NCI-H2227 (cell line): ENCODE data around the gene KIF16B.

Experiments used
- DNase-seq: peaks from one replicate; lab custom pipeline; 2025; ENCODE audit not compliant: unreplicated experiment; lab: John Stamatoyannopoulos, UW

Gene KIF16B

DNA sequence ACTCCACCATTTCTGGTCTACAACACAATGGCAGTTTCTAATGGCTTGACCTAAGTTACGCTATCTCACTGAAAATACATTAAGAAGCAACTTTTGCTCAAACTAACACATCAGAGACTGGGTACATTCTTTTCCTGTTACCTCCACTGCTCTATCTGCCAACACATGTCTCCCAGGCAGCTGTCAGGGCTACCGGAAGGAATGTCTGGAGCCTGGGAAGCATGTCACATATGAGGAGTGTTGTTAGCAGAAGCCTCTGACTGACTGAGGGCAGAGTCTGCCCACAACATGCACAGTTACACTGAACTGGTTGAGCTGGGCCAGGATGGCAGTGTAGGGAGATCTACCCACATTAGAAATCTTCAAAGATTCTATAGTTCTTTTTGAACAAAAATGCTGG, 264.5 kb downstream of the KIF16B start:
- DNase-seq: no peak

DNA sequence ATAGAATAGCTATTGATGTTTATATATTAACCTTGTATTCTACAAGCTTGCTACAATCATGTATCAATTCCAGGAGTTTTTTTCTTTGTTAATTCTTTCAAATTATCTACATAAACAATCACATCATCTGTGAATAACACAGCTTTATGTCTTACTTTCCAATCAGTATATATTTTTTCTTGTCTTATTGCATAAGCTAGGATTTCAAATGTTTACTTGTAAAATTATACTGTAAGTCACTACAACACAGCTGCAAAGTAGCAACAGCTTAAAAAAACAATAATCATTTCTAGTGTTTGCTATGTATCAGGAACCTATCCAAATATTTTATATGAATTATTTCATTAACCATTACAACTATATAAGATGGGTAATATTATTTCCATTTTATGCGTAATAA, 270.4 kb downstream of the KIF16B start:
- no peak for DNase-seq

DNA sequence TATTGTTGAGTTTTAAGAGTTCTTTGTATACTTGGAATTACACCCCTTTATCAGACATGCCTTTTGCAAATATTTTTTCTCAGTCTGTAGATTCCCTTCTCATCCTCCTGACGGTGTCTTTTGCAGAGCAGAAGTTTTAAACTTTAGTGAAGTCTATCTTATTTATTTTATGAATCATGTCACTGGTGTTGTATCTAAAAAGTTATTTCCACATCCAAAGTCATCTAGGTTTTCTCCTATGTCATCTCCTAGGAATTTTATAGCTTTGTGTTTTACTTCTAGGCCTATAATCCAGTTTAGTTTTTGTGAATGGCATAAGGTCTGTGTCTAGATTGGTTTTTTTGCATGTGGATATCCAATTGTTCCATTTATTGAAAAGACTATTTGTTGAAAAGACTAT, 271.3 kb downstream of the KIF16B start:
- DNase-seq: no peak

DNA sequence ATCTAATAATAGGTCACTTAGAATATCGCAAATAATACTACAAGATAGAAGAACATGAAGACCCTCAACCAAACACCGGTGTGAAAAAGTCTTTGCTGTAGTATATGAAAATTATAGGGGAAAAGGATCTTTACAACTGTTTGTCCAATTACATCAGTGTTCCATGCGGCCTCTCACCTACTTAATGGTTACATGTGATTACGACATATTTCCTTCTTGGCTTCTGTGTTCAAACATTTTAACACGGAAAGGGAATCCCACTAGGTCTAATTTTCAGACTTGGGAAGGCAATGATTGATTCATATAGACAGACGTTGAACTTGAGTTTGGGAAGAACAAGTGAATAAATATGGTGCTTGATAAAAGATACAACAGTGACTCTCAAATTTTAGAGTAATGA, 273.4 kb downstream of the KIF16B start:
- no peak for DNase-seq

DNA sequence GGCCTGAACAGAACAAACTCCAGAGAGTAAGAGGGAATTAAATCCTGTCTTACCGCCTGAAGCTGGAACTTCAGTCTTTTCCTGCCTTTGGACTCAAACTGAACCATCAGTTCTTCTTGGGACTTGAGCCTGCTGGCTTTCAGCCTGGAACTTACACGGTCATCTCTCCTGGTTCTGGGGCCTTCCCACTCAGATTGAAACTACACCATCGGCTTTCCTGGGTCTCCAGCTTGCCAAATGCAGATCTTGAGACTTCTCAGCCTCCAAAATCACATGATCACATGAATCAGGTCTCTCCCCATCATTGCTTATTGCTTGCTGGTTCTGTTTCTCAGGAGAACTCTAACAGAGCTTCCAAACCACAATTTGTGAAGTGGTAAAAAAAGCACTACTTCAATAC, 276.3 kb downstream of the KIF16B start:
- DNase-seq: no peak

DNA sequence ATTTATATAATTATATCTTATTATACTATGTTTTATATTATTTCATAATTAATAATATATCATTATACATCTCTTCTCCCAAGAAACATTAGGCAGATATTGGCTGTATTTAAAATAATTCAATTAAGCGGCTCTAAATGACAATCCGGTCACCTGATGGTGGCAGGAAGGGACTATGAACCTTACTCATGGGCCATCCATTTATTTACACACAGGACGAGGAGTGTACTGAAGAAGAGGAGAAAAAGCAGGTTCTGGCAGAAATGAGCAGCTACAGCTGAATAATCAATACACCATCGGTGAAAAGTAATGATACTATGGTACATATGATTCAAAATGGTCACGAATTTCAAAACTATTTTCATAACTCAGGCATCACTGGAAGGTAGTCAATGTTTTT, 277.7 kb downstream of the KIF16B start:
- DNase-seq: no peak

DNA sequence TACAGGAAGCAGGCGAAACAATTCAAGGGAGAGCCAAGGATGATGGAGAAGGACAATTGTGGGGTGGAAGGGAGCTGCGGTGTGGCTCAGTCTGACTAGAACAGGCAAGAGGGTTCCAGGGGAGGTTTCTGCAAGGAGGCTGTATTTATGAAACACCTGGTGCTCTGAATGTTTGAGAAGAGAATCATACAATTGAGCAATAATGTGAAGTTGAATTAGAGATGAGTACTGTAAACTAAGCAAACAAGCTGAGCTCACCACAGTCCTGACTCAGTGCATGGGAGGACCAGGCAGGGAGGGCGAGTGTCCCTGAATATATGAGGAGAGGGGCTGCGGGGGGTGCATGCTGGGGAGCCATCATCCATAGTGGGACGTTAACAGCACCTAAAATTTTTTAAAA, 279.7 kb downstream of the KIF16B start:
- no peak for DNase-seq

DNA sequence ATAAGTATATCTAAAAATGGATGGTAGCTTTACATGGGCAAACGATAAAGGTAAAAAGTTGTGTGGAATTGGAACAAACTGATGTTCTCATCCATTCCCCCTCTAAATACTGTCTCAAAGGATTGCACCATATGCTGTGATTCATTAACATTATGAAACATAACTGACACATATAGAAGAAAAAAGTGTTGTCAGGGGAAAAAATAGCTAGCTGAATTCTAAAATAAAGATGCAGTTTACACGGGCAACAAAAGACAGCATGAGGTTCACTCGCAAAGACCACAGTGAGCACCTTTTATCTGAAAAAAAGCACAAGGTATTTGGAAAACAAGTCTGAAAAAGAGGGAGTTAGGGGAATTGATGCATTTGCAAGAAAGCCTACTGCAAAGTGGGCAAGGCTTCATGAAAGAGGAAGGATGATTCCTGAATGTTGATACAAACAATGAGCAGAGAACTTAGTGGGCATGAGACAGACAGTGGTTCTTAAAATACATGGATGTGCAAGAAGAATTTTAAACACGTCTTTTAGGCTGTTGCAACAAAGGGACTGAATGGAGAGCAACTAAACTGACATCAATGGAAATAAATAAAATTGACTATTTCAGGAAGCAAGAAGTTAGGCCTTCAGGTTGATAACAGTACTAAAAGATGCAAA, 280.9 kb downstream of the KIF16B start:
- DNase-seq: no peak

DNA sequence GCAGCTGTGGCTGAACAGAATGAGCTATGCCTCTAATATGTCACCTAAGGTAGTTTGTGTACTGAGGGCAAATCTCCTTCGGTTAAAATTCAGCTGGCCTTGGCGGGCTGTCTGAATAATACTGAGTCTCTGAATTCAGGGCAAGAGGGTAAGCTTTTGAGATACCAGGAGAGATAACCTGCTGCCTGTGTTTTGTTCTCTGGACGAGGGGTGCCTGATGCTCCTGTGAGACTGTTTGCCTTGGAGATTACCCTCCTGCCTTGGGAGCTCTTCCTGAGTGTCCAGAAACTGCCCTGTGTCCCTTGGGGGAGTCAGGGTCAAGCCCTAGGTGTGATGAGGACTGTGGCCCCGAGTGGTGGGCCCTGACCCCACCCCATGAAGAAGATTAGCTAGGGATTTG, 282.9 kb downstream of the KIF16B start:
- DNase-seq: no peak

DNA sequence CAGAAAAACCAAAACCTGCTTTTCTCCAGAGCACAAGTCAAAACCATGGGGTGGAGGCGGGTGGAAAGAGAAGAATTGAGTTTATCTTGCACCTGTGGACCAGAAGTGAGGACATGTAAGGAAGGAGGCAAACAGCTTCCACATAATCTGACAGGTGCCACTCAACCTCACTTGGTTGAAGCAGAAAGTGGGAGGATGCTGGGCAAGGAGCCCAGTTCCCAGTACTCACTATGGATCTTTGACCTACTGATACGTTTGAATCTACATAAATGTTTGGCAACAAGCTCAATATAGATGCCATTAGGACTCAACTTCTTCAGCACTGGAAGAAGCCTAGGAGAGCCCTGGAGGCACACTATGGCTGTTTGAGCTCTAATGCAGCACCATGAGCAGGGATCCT, 285.5 kb downstream of the KIF16B start:
- DNase-seq: no peak

DNA sequence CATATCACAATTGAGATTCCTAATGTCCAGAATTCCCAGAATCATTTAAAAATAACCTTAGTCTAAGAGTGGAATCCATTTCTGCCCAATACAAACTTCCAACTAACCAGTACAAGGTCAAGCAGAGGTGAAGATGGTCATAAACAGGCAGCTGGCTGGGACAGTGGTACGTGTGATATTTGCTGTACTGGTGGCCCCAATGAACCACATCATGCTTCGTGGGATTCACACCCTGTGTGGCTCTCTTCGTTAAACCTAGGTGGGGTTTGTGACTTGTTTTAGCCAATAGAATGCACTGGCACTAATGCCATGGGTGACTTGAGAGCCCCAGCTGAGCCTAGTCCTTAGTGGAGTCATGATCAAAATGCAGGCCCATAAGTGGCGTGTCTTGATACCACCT, 286.6 kb downstream of the KIF16B start:
- no peak for DNase-seq

DNA sequence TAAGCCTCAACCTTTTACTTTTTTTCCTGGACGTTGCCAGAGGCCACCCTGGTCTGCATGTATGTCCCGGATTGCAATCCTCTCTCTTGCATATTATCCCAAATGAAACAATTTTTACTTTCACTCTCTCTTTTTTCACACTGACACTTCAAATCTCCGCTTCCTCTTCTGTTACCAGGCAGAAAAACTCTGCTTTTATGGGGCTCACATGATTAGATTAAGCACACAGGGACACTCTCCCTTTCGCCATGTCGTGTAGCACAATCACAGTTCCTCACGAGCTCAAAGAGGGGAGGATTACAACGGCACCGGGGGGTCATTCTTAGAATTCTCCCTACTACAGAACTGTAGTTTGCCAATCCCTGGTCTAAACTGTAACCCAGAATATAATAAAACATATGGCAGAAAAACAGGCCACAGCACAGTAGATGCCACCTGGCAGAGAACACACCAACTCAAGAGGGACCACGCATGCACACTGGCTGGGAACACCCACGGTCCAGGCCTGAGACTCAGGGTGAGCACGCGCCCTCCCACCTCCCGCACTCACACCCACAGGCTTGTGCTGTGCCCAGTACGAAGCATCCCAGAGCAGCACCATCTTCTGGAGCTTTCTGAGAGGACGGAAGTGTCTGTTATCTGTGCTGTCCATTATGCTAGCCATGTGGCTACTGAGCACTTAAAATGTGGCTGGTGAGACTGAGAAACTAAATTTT, 288.7 kb downstream of the KIF16B start:
- no peak for DNase-seq

DNA sequence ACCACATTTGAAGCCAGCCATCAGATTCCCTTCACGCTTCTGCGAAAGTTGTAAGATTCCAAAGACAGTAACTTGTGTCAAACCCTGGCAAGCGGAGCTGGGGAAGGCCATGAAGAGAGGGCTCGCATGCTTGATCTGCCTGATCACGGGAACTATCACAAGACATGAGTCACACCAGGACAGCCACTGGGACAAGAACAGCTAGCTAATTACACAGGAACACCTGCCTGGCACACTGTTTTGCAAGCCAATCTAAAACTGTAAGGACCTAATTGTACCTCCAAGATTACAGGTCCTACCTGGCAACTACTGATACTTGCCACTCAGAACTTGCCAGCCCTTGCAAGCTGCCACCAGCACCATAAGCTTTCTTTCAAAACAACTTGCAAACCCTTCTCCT, 289.3 kb downstream of the KIF16B start:
- no peak for DNase-seq

DNA sequence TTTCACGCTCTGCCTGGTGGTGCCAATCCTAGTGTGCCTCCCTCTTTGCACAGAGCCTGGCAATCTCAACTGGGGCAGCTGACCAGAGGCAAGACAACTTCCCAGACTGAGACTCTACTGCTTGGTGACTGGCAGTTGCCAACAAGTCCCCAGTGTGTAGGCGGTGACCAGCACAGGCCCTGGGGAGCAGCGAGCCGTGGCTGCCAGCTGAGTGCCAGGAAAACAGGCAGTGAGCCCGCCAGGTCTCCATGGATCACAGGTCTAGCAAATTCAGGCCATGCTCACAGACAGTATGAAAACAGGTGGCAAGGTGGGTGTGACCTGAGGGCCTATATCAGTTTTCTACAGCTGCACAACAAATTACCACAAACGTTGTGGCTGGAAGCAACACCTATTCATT, 289.9 kb downstream of the KIF16B start:
- no peak for DNase-seq

DNA sequence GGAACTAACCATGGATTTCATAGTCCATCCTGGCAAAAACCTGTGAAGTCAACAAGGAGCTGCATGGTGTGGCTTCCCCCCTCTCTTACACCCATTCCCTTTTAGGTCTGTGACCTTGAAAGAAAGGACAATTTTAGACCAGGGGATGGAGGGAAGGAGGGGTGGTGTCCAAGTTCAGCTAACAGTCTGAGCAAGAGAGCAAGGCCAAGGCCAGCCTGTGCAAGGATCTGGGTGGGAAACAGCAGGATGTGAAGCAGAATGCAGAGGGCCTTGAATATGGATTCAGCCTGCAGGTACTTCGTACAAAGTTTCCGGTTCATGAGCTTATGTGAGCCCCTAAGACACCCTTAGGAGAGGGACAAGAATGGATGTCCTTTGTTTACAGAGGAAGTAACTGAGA, 293.0 kb downstream of the KIF16B start:
- DNase-seq: no peak

DNA sequence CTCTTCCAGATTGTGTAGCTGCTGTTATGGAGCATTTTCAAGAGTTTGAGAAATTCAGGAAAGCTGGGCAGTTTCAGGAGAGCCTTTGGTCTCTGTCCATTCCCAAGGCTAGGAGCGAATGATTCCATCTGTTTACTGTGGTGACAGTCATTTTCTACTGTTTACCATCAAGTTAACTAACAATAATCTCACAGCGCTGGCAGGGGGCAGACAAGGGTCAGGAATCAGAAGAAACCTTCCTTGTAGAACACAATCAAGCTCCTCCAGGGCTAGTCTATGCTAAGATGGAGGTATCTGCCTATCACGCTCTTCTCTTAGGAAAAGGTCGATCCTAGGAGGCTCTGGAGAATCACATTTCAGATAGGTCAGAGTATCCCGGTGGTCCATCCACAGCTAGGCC, 293.9 kb downstream of the KIF16B start:
- no peak for DNase-seq

DNA sequence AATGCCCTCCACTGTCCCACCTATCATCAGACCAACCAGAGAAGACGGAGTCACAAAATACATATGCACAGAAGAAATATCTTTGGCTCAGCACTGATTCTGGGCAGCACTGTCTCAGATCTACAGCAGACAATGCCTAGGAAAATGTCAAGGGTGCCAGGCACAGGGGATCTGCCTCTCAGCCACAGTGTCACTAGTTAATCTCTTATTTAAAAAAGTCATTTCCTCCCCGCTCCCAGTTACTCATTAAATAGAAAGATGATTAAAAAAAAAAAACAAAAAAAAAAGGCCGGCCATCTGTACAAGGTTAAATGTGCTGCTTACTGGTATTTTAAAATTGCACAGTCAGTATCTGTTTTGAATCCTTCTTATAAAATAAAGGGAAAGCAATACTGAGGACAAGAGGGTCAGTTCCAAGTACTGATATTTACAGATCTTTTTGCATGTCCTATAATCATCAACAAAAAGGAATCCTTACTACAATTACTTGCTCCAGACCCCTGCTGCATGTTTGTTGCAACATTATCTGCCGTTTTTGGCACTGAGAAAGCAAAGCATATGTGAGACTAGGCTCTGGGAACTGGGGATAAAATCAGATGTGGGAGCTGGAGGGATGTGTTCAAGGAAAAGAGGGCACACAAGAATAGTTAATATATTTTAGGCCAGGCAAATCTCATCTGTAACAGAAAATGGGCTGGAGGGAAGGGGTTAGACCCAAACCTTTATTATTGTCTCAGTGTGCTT, 299.3 kb downstream of the KIF16B start:
- peak; percentile 39 for DNase-seq

DNA sequence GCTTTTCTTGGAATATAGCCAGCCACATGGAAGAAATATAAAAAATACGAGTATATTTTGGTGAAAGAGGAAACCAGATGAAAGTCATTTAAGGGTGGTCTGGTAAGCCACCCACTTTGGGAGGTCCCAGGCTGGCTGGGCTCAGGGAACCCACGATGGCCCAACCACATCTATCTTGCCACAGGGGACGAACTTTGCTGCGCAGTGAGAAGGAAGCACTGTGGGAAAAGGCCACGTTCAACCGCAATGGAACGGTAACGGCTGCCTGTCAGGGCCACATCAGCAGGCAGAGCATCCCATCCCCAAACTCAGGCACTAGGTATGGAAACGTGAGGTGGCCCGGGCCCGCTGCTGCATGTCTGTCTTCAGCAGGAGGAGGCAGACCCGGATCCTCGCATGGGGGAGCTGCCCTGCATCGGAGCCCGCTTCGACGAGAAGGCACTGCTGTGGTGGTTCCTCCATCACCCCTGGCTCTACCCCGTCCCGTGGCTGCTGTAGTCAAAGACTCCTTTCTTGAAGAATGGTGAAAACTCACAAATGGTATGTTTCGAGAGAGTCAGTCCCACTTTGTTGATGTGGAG, 300.4 kb downstream of the KIF16B start:
- no peak for DNase-seq

DNA sequence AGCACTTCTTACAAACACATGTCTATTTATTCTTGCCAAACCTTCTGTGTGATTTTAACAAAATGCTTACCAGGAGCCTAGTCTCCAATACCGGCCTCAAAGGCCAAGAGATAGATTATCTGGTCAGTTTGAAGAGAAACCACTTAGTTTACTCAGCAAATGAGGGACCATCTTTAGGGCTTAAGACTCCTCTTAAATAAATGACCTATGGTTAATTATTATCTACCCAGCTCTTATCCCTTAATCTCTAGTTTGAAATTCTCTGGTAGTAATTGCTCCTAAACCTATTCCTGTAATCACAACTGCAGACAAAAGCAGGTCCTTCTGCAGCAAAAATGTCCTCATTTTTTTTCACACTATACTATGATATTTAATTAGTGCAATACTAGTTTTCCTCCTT, 301.8 kb downstream of the KIF16B start:
- DNase-seq: no peak

DNA sequence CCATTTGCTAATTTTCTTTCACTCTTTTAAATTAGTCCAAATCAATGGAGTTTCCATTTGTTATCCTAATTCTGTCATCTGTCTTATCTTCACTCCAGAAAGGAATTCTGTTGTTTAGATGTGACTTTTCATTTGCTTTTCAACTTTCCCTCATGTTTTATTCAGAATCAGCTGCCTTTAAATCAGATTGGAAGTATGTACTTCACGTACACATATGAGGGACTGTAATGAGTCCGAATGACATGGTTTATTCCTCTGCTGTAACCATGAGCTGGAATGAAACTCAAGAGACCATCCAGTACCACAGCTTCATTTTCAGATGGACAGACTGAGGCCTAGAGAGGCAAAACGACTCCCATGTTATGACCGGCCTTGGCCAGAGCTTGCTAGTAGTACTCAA, 302.3 kb downstream of the KIF16B start:
- no peak for DNase-seq

DNA sequence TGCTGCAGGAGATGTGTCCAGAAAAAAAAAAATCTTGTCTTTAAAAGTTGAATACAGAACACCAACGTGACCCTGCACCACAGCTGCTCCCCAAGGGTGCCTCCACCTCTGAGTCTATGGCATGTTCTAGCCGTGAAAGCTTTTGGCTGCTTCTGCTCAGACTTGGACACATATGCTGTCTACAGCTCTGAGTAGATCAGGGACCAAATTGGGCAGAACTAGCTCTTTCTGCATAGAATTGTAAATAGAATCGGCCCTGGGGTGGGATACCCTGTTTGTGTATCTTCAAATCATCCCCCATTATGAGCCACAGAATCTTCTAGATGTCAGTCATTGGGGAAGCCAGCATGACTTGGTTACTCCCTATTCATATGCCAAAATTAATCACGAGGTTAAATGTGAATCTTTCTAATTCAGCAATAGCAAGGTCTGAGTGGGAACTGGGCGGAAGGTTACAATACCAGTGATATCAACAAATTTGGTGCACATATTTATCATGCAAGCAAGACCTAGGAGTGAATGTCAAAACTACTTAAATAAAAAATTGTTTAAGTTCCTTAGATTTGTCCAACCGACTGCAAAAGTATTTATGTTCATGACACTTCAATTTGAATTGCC, 302.8 kb downstream of the KIF16B start:
- no peak for DNase-seq

DNA sequence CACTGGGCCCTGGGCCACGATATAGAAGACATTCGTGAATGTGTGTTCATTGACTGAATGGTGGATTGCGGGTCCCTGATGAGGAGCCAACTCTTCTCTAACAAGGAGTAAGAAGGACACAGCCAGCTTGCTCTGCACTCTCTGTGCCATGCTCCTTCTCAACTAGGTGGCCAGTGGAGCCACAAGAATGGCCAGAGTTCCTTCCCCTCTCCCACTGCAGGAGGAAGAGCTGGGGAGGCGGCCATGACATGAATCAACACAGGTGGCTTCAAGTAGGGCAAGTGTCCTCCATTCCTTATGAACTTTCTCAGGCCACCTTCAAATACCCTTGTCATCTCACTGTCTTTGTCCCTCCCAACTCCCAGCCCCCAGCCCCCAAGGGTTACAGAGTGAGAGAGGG, 305.7 kb downstream of the KIF16B start:
- DNase-seq: no peak
